HUES6 (cell line): ENCODE data around the gene TMEM258.

Experiments used
- H3K27ac ChIP-seq: 2 replicates; pipeline ENCODE4 v1.7.0; 2013; ENCODE audit warnings: low read depth, mild to moderate bottlenecking, low read length, inconsistent platforms
- H3K27me3 ChIP-seq: 2 replicates; pipeline ENCODE4 v1.6.1; 2013; ENCODE audit warnings: low read length; ENCODE audit not compliant: control insufficient read depth, insufficient read depth
- H3K36me3 ChIP-seq: 2 replicates; pipeline ENCODE4 v1.6.1; 2013; ENCODE audit warnings: low read length; ENCODE audit not compliant: control insufficient read depth, insufficient read depth
- H3K4me1 ChIP-seq: 2 replicates; pipeline ENCODE4 v1.6.1; 2013; ENCODE audit warnings: low read length; ENCODE audit not compliant: control insufficient read depth, insufficient read depth
- H3K4me3 ChIP-seq: 2 replicates; pipeline ENCODE4 v1.5.1; 2013; ENCODE audit warnings: low read depth, low read length
- H3K9ac ChIP-seq: one replicate; pipeline ENCODE4 v1.6.1; 2013; ENCODE audit warnings: mild to moderate bottlenecking, low read length
- H3K9me3 ChIP-seq: 2 replicates; pipeline ENCODE4 v1.6.1; 2013; ENCODE audit warnings: low read depth, low read length; ENCODE audit not compliant: control insufficient read depth, insufficient read depth

TMEM258 gene

DNA sequence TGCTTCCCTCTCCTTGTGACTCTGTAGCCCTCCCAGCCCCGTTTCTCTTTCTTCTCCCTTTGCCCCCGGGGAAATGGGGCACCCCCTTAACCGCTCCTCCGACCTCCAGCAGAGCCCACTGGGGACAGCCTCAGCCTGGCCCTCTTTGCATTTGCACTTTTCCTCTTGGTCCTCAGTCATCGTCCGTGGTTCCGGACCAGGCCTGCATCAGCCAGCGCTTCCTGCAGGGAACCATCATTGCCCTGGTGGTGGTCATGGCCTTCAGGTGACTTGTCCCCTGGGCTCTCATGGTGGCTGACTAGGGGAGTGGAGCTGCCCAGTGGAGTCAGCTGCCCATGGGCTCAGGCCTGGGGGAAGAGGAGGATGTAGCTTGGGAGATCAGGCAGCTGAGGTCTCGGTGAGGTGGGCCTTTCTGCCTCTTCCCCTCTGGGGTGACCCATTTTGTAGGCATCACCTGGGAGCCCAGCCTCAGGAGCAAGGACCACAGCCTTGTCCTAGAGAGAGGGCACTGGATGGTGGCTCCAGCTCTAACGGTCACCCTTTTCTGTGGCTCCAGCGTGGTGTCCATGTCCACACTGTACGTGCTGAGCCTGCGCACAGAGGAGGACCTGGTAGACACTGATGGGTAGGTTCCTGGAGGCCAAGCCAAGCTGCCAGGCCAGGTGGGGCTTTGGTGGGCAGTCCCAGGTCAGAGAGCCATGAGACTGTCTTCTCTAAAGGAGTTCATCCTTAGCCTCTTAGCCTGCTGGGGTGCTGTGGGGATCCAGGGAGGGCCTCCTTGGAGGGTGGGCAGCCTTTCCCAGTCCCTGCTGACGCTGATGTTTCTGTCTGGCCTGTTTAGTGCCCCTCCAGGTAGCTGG, 12.5 kb downstream of the TMEM258 start:
- H3K4me3 ChIP-seq, result no peak overlapping the region
- no peak overlapping the region for H3K27ac ChIP-seq
- no peaks in the 10 kb centered on the region for H3K27me3 ChIP-seq
- H3K36me3 ChIP-seq, result peaks cover 29% of the 10 kb centered on the region; the same call in 1 of the 2 replicates
- no peak overlapping the region for H3K9ac ChIP-seq
- no peaks in the 10 kb centered on the region for H3K9me3 ChIP-seq
- H3K4me1 ChIP-seq, result peaks cover 13% of the 10 kb centered on the region

DNA sequence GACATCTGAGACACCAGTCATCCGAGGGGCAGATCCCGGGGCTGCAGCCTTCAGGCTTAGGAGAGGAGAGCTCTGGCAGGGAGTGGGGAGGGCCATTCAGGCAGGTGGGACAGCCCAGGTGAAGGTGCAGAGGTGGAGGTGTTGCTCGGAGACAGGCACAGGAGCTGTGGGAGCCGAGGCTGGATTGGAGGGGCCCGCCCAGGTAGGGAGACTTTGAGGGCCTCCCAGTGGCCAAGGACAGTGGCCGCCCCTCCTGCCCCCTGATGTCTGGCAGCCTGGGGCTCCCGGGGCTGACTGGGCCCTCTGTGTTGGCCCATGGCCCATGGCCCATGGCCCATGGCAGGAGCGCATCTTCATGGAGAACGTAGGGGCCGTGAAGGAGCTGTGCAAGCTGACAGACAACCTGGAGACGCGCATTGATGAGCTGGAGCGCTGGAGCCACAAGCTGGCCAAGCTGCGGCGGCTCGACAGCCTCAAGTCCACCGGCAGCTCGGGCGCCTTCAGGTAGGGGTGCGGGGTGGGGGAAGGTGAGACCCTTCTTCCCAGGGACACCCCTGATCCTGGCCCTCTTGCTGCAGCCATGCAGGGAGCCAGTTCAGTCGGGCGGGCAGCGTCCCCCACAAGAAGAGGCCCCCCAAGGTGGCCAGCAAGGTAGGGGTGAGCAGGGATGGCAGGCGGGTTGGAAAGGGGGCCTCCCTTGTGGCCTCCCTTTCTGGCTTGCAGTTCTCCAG, 13.3 kb downstream of the TMEM258 start:
- no peak overlapping the region for H3K9ac ChIP-seq

DNA sequence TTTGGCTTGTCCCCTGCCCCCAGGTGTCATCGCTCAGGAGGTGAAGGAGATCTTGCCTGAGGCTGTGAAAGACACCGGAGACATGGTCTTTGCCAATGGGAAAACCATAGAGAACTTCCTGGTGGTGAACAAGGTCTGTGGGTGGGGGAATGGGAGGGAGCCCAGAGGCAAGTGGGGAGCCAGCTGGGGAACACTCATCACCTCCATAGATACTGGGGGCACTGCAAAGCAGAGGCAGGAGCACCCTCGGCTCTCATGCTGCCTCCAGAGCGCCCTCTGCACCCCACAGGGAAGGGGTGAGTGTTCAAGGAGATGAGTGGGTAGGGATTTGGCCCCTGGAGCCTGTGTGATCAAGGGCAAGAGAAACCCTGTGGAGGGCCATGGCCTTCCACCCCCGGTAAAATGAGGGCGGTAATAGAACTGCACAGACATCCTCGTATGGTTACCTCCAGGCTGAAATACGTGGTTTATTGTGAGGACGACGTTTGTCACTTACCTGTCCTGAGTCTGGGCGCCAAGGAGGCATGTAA, 14.0 kb downstream of the TMEM258 start:
- H3K9ac ChIP-seq, result no peak overlapping the region
- H3K36me3 ChIP-seq, result peaks cover 19% of the 10 kb centered on the region; the same call in 1 of the 2 replicates
- peaks cover 16% of the 10 kb centered on the region for H3K4me1 ChIP-seq
- no peaks in the 10 kb centered on the region for H3K9me3 ChIP-seq
- no peaks in the 10 kb centered on the region for H3K27me3 ChIP-seq
- H3K4me3 ChIP-seq, result no peak overlapping the region
- no peak overlapping the region for H3K27ac ChIP-seq

More for the DNA sequence above, 13.3 kb downstream of the TMEM258 start:
- no peaks in the 10 kb centered on the region for H3K9me3 ChIP-seq
- peaks cover 13% of the 10 kb centered on the region for H3K4me1 ChIP-seq
- H3K27ac ChIP-seq, result no peak overlapping the region
- no peak overlapping the region for H3K4me3 ChIP-seq
- H3K27me3 ChIP-seq, result no peaks in the 10 kb centered on the region
- peaks cover 21% of the 10 kb centered on the region; the same call in 1 of the 2 replicates for H3K36me3 ChIP-seq

DNA sequence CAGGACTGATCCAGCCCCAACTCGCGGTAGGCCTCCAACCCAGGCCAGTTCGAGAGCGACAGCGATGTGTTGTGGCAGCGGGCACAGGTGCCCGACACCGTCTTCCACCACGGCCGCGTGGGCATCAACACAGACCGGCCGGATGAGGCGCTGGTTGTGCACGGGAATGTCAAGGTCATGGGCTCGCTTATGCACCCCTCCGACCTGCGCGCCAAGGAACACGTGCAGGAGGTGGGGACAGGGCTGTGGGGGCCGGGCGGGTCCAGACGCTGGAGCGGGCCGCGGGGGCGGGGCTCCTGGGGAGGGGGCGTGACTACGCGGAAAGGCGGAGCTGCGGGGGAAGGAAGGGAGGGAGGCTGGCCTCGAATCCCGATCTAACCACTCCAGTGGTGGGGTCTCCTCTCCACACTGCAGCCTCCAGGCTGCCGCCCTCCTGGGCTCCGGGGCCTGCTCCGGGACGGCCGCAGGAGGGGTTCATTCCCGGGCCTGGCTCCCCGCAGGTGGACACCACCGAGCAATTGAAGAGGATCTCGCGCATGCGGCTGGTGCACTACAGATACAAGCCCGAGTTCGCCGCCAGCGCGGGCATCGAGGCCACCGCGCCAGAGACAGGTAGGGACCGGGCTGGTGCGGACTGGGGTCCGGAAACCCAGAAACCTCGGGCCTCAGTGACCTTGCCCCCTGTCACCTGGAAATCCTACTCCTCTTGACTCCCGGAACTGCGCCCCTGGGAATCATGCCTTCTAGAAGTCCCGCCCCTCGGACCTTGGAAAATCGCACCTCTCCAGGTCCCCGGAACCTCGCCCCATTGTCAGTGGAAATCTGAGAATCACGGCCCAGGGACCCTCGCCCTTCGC, 14.9 kb downstream of the TMEM258 start:
- H3K4me3 ChIP-seq, result no peak overlapping the region
- H3K4me1 ChIP-seq, result peaks cover 18% of the 10 kb centered on the region
- no peaks in the 10 kb centered on the region for H3K9me3 ChIP-seq
- no peak overlapping the region for H3K27ac ChIP-seq
- peaks cover 10% of the 10 kb centered on the region; the same call in 1 of the 2 replicates for H3K36me3 ChIP-seq
- no peaks in the 10 kb centered on the region for H3K27me3 ChIP-seq
- H3K9ac ChIP-seq, result no peak overlapping the region

DNA sequence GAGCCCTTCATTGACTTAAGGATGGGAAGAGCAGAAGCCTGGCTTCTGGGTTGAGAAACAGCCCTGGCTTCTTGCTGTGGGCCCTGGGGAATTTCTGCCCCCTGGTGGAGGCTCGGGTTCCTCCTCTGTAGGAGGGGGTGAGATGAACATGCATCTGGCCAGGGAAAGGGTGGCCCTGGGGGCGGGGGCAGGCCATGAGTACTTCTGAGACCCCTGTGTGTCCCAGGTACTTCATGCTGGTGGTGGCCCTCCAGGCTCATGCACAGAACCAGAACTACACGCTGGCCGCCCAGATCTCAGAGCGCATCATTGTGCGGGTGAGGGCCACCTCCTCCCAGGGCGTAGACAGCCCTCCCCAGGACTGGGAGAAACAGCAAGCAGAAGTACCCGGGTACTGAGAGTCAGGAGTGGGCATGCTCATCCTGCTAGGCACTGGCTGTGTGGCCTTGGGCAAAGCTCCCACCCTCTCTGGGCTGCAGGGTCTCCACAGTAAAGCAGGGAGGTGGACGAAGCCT, 15.8 kb downstream of the TMEM258 start:
- H3K27ac ChIP-seq, result no peak overlapping the region

DNA sequence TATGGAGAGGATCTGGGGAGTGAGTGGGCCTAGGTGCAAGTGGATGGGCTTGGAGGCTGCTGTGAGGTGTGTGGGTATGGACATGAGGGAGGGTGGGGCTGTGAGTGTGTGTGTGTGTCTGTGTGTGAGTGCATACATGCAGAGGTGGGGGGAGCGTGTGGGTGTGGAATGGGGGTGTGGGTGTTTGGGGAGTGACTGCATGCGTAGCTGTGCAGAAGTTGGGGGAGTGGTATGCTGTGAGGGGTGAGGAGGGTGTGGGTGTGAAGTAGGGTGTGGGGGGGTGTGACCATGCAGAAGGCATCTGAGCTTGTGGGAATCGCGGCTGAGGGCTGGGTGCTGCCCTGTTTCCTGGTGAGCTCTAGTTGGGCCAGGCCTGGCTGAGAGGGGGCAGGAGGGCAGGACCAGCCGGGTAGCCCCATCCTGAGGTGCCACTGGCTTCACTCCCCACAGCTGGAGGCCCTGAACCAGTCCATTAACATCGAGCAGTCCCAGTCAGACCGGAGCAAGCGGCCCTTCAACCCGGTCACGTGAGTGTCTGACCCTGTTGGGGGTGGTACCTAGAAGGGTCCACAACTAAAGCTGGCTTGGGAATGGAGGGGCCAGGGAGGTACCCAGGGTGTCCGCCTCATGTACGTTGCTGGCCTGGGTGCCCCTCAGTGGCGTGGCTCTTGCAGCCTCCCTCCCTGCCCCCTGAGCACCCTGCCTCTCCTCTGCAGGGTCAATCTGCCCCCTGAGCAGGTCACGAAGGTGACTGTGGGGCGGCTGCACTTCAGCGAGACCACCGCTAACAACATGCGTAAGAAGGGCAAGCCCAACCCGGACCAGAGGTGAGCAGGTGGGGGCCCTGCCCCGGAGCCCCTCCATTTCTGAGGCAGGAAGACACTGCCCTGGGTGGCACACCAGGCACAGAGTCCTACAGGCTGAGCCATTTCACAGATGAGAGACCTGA, 16.5 kb downstream of the TMEM258 start:
- Histone ChIP-seq H3K4me3 (no peak overlapping the region), H3K36me3 (peaks cover 7% of the 10 kb centered on the region; the same call in 1 of the 2 replicates), H3K9ac (no peak overlapping the region), H3K27me3 (no peaks in the 10 kb centered on the region), H3K9me3 (no peaks in the 10 kb centered on the region), H3K4me1 (peaks cover 34% of the 10 kb centered on the region), H3K27ac (no peak overlapping the region)

More for the DNA sequence above, 15.8 kb downstream of the TMEM258 start:
- no peaks in the 10 kb centered on the region for H3K9me3 ChIP-seq
- peaks cover 27% of the 10 kb centered on the region for H3K4me1 ChIP-seq
- H3K4me3 ChIP-seq, result no peak overlapping the region
- H3K9ac ChIP-seq, result no peak overlapping the region
- H3K36me3 ChIP-seq, result peaks cover 9% of the 10 kb centered on the region; the same call in 1 of the 2 replicates
- H3K27me3 ChIP-seq, result no peaks in the 10 kb centered on the region

DNA sequence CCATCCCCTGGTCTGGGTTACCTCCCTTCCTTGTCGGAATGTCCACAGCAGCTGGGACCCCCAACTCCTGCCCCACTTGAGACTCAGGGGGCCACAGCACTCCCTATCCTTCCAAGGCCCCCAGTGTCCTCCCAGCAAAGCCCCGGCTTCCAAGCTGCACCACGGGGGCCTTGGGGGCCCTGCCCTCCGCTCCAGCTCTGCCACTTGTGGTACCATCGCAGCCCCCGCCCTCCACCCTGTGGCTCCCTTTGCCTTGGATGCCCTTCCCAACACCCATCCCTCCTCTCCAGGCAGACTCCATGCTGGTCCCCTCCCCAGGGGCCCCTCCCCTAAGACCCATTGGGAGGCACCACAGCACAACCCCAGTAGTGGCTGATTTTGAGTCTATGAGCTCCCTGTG, 17.3 kb downstream of the TMEM258 start:
- Histone ChIP-seq H3K36me3 (peaks cover 5% of the 10 kb centered on the region; the same call in 1 of the 2 replicates), H3K27ac (no peak overlapping the region), H3K9me3 (no peaks in the 10 kb centered on the region), H3K4me1 (peaks cover 34% of the 10 kb centered on the region), H3K27me3 (no peaks in the 10 kb centered on the region), H3K4me3 (no peak overlapping the region), H3K9ac (no peak overlapping the region)

DNA sequence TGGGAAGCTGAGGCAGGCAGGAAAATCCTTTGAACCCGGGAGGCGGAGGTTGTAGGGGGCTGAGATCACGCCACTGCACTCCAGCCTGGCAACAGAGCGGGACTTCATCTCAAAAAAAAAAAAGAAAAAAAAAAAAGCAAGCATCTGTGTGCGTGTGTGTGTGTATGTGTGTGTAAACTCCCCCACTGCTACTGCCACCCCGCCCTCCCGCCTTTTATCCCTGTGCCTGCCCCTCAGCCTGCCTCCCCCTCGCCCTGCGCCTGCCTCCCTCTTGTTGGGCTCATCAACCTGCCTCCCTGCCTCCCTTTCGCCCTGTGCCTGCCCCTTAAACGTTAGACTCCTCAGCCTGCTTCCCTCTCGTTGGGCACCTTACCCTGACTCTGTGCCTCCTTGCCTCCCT, 18.0 kb downstream of the TMEM258 start:
- no peaks in the 10 kb centered on the region for H3K27me3 ChIP-seq
- no peak overlapping the region for H3K27ac ChIP-seq
- H3K9me3 ChIP-seq, result no peaks in the 10 kb centered on the region
- no peaks in the 10 kb centered on the region; the same call in 1 of the 2 replicates for H3K36me3 ChIP-seq
- H3K4me3 ChIP-seq, result no peak overlapping the region
- H3K4me1 ChIP-seq, result peaks cover 39% of the 10 kb centered on the region
- H3K9ac ChIP-seq, result no peak overlapping the region

DNA sequence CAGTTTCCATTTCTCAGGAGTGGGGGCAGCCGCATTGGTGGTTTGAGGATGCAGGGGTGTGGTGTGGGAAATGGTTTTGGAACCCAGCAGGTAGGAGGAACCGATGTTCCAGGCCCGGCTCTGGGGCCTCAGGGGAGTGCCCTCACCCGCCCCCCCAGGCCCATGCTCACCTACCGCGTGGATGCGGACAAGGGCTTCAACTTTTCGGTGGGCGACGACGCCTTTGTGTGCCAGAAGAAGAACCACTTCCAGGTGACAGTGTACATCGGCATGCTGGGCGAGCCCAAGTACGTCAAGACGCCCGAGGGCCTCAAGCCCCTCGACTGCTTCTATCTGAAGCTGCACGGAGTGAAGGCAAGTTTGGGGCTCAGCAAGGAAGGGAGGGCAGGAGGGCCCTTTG, 18.6 kb downstream of the TMEM258 start:
- Histone ChIP-seq H3K27ac (no peak overlapping the region), H3K4me3 (no peak overlapping the region), H3K9me3 (no peaks in the 10 kb centered on the region), H3K27me3 (no peaks in the 10 kb centered on the region), H3K9ac (no peak overlapping the region), H3K36me3 (no peaks in the 10 kb centered on the region; the same call in 1 of the 2 replicates), H3K4me1 (peaks cover 41% of the 10 kb centered on the region)
